D721Med (cell line): ENCODE measurements around the gene ATP8B4.

Source experiments
- DNase-seq: peaks from one replicate; pipeline ENCODE4 v3.0.0; 2011; ENCODE audit warnings: low spot score; ENCODE audit not compliant: insufficient read length
- FAIRE-seq: peaks from 2 replicates; lab custom pipeline; 2011; peaks lifted over from hg19 to GRCh38; lab: Jason Lieb, UNC
- TF ChIP-seq, protein P1 (sequence below): IDR thresholded peaks from 2 replicates; pipeline ENCODE4 v1.5.1; 2012; ENCODE audit warnings: mild to moderate bottlenecking, control low read depth; ENCODE audit not compliant: insufficient read depth; ENCODE audit errors: missing control alignments

Gene ATP8B4

DNA sequence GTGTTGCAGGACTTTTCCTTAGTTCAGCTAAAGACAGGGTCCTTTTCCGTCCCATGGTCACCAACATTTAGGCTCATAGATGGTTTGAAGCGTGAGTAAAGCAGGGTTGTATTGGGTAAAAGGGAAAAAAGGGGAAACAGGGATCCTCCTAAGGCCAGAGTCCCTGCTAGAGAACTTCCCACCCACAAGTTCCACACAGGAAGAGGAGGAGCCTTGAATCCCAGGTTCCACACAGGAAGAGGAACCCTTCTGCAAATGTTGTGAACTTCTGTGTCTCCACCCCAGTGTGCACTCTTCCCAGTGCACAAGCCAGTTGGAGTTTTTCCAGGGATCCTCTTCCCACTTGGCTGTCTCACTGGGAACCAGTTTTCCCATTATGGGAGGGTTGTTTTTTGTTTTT is 27.6 kb upstream of the ATP8B4 start:
- FAIRE-seq (no peak), DNase-seq (no peak)
- TF ChIP-seq, protein P1, sequence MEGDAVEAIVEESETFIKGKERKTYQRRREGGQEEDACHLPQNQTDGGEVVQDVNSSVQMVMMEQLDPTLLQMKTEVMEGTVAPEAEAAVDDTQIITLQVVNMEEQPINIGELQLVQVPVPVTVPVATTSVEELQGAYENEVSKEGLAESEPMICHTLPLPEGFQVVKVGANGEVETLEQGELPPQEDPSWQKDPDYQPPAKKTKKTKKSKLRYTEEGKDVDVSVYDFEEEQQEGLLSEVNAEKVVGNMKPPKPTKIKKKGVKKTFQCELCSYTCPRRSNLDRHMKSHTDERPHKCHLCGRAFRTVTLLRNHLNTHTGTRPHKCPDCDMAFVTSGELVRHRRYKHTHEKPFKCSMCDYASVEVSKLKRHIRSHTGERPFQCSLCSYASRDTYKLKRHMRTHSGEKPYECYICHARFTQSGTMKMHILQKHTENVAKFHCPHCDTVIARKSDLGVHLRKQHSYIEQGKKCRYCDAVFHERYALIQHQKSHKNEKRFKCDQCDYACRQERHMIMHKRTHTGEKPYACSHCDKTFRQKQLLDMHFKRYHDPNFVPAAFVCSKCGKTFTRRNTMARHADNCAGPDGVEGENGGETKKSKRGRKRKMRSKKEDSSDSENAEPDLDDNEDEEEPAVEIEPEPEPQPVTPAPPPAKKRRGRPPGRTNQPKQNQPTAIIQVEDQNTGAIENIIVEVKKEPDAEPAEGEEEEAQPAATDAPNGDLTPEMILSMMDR = no peak

DNA sequence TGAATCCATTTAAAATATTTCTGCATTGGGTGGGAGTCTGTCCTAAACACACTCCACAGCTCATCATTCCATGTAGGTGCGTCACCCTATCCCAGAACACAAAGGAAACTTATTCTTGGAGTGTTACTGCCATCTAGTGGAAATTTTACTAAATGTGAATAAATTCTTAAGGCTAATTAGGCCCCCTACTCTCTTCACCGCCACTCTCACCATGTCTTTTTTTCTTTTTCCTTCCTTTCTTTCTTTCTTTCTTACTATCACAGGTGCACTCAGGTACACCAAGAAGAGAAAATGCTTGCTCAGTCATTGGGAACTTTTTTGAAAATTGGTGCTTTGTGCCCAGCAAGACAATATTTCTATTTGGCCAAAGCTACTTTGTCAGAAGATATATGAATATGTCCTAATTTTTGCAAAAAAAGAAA is 26.4 kb upstream of the ATP8B4 start:
- no peak for DNase-seq
- peak; percentile 53 for FAIRE-seq
- TF ChIP-seq, protein P1 = peak; percentile 51

DNA sequence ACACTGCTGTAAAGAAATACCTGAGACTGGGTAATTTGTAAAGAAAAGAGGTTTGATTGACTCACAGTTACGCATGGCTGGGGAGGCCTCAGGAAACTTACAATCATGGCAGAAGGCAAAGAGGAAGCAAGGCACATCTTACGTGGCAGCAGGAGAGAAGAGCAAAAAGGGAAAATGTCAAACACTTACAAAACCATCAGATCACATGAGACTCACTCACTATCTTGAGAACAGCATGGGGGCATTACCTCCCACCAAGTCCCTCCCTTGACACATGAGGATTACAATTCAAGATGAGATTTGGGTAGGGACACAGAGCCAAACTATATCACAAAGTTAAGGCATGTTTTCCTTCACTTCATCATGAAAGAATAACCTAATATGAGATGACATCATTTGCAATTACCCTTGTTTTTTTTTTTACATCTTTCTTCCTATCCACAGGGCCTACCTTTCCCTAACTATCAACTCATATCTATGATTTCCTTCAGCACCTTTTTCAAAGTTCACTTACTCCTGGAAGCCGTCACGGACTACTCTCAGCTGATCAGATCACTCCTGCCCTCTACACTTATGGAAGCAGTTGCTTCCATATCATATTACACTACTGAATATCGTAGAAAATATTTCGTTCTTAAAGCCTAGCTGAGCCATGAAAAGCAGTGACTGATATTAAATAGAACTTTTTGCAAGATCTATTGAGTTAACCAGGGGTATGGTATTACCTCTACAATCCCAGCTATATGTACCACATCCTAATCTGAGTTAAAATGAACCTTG is 25.5 kb upstream of the ATP8B4 start:
- DNase-seq = no peak
- TF ChIP-seq, protein P1 = no peak
- no peak for FAIRE-seq

DNA sequence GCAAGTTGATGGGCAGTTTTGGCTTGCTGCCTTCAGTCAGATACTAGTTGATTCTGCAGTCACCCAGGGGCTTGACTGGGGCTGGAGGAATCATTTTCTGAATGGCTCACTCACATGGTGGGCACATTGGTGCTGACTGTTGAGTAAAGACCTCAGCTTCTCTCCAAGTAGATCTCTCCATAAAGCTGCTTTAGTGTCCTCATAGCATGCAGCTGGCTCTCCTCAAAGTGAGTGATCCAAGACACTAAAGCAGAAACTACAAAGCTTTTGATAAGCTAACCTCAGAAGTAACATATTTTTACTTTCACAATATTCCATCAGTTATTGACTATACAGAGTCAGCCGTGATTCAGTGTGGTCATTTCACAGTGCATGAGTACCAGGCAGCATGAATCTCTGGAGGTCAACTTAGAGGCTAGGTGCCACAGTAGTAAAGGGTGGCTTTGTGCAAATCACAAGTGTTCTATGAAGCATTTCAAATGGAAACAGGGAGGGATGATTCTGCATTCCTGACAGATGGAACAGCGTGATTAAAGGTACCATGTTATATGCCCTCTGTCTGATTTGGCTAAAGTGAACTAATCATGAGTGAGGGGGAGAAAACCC is 24.3 kb upstream of the ATP8B4 start:
- TF ChIP-seq, protein P1 = no peak
- no peak for DNase-seq
- no peak for FAIRE-seq

DNA sequence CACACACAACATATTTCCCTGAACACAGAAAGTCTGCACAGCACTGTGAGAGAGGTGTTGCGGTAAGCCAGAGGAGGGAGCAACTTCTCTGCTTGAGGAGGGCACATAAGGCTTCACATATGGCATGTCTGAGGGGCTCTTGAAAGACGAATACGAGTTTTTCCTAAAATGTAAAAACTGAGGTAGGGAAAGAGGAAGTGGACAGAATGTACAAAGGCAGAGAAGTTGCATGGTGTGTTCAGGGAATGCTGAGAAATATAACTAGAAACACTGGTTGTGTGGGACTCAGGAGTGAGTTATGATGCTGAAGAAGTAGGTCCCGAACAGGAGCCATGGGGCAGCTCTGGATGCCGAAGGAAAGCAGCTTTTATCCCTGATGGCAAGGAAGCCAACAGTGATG is 22.8 kb upstream of the ATP8B4 start:
- no peak for FAIRE-seq
- no peak for DNase-seq
- TF ChIP-seq, protein P1 = no peak

DNA sequence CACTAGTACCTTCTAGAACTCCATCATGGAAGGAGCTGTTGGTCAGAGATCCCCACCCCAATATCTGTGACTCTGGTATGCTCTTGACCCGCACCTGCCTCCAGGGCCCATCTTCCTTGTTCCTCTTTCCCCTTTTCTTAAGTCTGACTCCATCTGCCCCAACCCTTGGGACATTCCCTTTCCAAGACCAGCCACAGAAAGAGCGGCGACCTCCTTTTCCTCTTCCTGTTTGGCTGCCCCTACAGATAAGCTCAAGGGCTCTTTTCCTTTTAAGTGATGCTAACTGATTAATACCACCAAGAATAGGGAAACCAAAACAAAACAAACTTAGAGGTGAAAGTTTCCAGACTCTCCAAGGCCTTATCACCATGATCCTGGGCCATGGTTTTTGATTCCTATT is 21.9 kb upstream of the ATP8B4 start:
- FAIRE-seq = no peak
- no peak for DNase-seq
- TF ChIP-seq, protein P1 = no peak

DNA sequence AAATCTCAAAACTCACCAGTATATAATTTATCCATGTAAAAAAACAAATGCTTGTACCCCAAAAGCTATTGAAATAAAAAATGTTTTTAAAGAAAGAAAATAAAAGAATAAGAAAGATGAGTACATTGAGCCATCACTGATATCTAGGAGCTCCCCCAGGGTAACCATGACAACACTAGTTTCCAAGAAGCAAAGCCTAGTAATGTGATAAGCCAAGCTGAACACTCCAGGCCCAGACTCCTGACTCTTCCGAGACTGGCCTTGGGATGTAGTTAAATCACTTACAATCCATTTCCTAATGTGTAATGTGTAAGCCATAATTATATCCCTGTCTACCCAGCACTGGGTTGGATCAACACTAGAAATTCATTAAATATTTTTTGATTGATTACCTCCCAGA is 21.1 kb upstream of the ATP8B4 start:
- DNase-seq (no peak), FAIRE-seq (no peak)
- TF ChIP-seq, protein P1 = no peak
